ENCODE measurements around the gene UBTD1.
"Not testable (repeated sequence)": the region's sequence is repeated elsewhere in the genome, so short reads cannot be mapped to it uniquely, and the experiment has no call there.

UBTD1 gene

GRCh38 chr10:97463363-97464132, 35.2 kb upstream of the UBTD1 start:
- no peak overlapping the region for H3K4me3 ChIP-seq (ENCODE audit: low read length)
- H3K4me1 ChIP-seq (ENCODE audit: control insufficient read depth, insufficient read depth, low read length) = peaks cover 25% of the 10 kb centered on the region
- no peaks in the 10 kb centered on the region for H3K27me3 ChIP-seq (replicated peaks; ENCODE audit: control insufficient read depth, insufficient read depth, low read length)
- no peak overlapping the region for H3K9ac ChIP-seq (ENCODE audit: low read length)
- peak; percentile 88 for DNase-seq (ENCODE audit: low read depth)
- H3K36me3 ChIP-seq (ENCODE audit: control insufficient read depth, insufficient read depth, low read length, severe bottlenecking) = peaks cover 95% of the 10 kb centered on the region
- no peaks in the 10 kb centered on the region for H3K9me3 ChIP-seq (ENCODE audit: control insufficient read depth, low read length)

- H3K27me3 ChIP-seq (replicated peaks; ENCODE audit: control insufficient read depth, insufficient read depth, low read length) = no peaks in the 10 kb centered on the region
- no peak for DNase-seq (ENCODE audit: low read depth)
- no peaks in the 10 kb centered on the region for H3K9me3 ChIP-seq (ENCODE audit: control insufficient read depth, low read length)
- H3K9ac ChIP-seq (ENCODE audit: low read length) = peak overlapping the region; percentile 13
- H3K4me3 ChIP-seq (ENCODE audit: low read length) = no peak overlapping the region
- H3K36me3 ChIP-seq (ENCODE audit: control insufficient read depth, insufficient read depth, low read length, severe bottlenecking) = peaks cover 95% of the 10 kb centered on the region
- H3K4me1 ChIP-seq (ENCODE audit: control insufficient read depth, insufficient read depth, low read length) = peaks cover 25% of the 10 kb centered on the region
Measured at GRCh38 chr10:97464226-97464625, 34.5 kb upstream of the UBTD1 start.

- Histone ChIP-seq H3K4me3 (ENCODE audit: low read length) (no peak overlapping the region), H3K9ac (ENCODE audit: low read length) (peak overlapping the region; percentile 8), H3K9me3 (ENCODE audit: control insufficient read depth, low read length) (no peaks in the 10 kb centered on the region), H3K27me3 (replicated peaks; ENCODE audit: control insufficient read depth, insufficient read depth, low read length) (no peaks in the 10 kb centered on the region), H3K4me1 (ENCODE audit: control insufficient read depth, insufficient read depth, low read length) (peaks cover 24% of the 10 kb centered on the region), H3K36me3 (ENCODE audit: control insufficient read depth, insufficient read depth, low read length, severe bottlenecking) (peaks cover 95% of the 10 kb centered on the region)
- DNase-seq (ENCODE audit: low read depth) = no peak
Measured at GRCh38 chr10:97465982-97466381, 32.7 kb upstream of the UBTD1 start.

GRCh38 chr10:97466755-97467154, 32.0 kb upstream of the UBTD1 start:
- Histone ChIP-seq H3K4me3 (ENCODE audit: low read length) (no peak overlapping the region), H3K9me3 (ENCODE audit: control insufficient read depth, low read length) (no peaks in the 10 kb centered on the region), H3K27me3 (replicated peaks; ENCODE audit: control insufficient read depth, insufficient read depth, low read length) (no peaks in the 10 kb centered on the region), H3K4me1 (ENCODE audit: control insufficient read depth, insufficient read depth, low read length) (peaks cover 20% of the 10 kb centered on the region), H3K9ac (ENCODE audit: low read length) (peak overlapping the region; percentile 6), H3K36me3 (ENCODE audit: control insufficient read depth, insufficient read depth, low read length, severe bottlenecking) (peaks cover 95% of the 10 kb centered on the region)
- no peak for DNase-seq (ENCODE audit: low read depth)

GRCh38 chr10:97468162-97468561, 30.6 kb upstream of the UBTD1 start:
- Histone ChIP-seq H3K9ac (ENCODE audit: low read length) (no peak overlapping the region), H3K9me3 (ENCODE audit: control insufficient read depth, low read length) (no peaks in the 10 kb centered on the region), H3K4me3 (ENCODE audit: low read length) (no peak overlapping the region), H3K27me3 (replicated peaks; ENCODE audit: control insufficient read depth, insufficient read depth, low read length) (no peaks in the 10 kb centered on the region), H3K4me1 (ENCODE audit: control insufficient read depth, insufficient read depth, low read length) (peaks cover 20% of the 10 kb centered on the region), H3K36me3 (ENCODE audit: control insufficient read depth, insufficient read depth, low read length, severe bottlenecking) (peaks cover 94% of the 10 kb centered on the region)
- no peak for DNase-seq (ENCODE audit: low read depth)

GRCh38 chr10:97468781-97469180, 29.9 kb upstream of the UBTD1 start:
- not testable (repeated sequence) for H3K27me3 ChIP-seq (replicated peaks; ENCODE audit: control insufficient read depth, insufficient read depth, low read length); H3K9me3 ChIP-seq (ENCODE audit: control insufficient read depth, low read length); H3K4me3 ChIP-seq (ENCODE audit: low read length); DNase-seq (ENCODE audit: low read depth); H3K9ac ChIP-seq (ENCODE audit: low read length)
- Histone ChIP-seq H3K4me1 (ENCODE audit: control insufficient read depth, insufficient read depth, low read length) (peaks cover 20% of the 10 kb centered on the region), H3K36me3 (ENCODE audit: control insufficient read depth, insufficient read depth, low read length, severe bottlenecking) (peaks cover 94% of the 10 kb centered on the region)

- Histone ChIP-seq H3K9me3 (ENCODE audit: control insufficient read depth, low read length) (no peaks in the 10 kb centered on the region), H3K36me3 (ENCODE audit: control insufficient read depth, insufficient read depth, low read length, severe bottlenecking) (peaks cover 85% of the 10 kb centered on the region), H3K9ac (ENCODE audit: low read length) (no peak overlapping the region), H3K4me1 (ENCODE audit: control insufficient read depth, insufficient read depth, low read length) (peaks cover 19% of the 10 kb centered on the region), H3K4me3 (ENCODE audit: low read length) (no peak overlapping the region), H3K27me3 (replicated peaks; ENCODE audit: control insufficient read depth, insufficient read depth, low read length) (no peaks in the 10 kb centered on the region)
- DNase-seq (ENCODE audit: low read depth) = no peak
Measured at GRCh38 chr10:97474918-97475317, 23.8 kb upstream of the UBTD1 start.

- H3K4me1 ChIP-seq (ENCODE audit: control insufficient read depth, insufficient read depth, low read length) = peaks cover 19% of the 10 kb centered on the region
- H3K9me3 ChIP-seq (ENCODE audit: control insufficient read depth, low read length) = no peaks in the 10 kb centered on the region
- no peaks in the 10 kb centered on the region for H3K27me3 ChIP-seq (replicated peaks; ENCODE audit: control insufficient read depth, insufficient read depth, low read length)
- H3K4me3 ChIP-seq (ENCODE audit: low read length) = no peak overlapping the region
- H3K9ac ChIP-seq (ENCODE audit: low read length) = peak overlapping the region; percentile 35
- DNase-seq (ENCODE audit: low read depth) = peak; percentile 89
- H3K36me3 ChIP-seq (ENCODE audit: control insufficient read depth, insufficient read depth, low read length, severe bottlenecking) = peaks cover 84% of the 10 kb centered on the region
Measured at GRCh38 chr10:97475936-97476594, 22.7 kb upstream of the UBTD1 start.

GRCh38 chr10:97479410-97479809, 19.3 kb upstream of the UBTD1 start:
- not testable (repeated sequence) for DNase-seq (ENCODE audit: low read depth); H3K9me3 ChIP-seq (ENCODE audit: control insufficient read depth, low read length); H3K9ac ChIP-seq (ENCODE audit: low read length); H3K27me3 ChIP-seq (replicated peaks; ENCODE audit: control insufficient read depth, insufficient read depth, low read length); H3K4me3 ChIP-seq (ENCODE audit: low read length)
- H3K36me3 ChIP-seq (ENCODE audit: control insufficient read depth, insufficient read depth, low read length, severe bottlenecking) = peaks cover 71% of the 10 kb centered on the region
- peaks cover 23% of the 10 kb centered on the region for H3K4me1 ChIP-seq (ENCODE audit: control insufficient read depth, insufficient read depth, low read length)

GRCh38 chr10:97479939-97480338, 18.8 kb upstream of the UBTD1 start:
- DNase-seq (ENCODE audit: low read depth) = no peak
- peaks cover 65% of the 10 kb centered on the region for H3K36me3 ChIP-seq (ENCODE audit: control insufficient read depth, insufficient read depth, low read length, severe bottlenecking)
- no peak overlapping the region for H3K9ac ChIP-seq (ENCODE audit: low read length)
- H3K4me3 ChIP-seq (ENCODE audit: low read length) = no peak overlapping the region
- no peaks in the 10 kb centered on the region for H3K27me3 ChIP-seq (replicated peaks; ENCODE audit: control insufficient read depth, insufficient read depth, low read length)
- H3K4me1 ChIP-seq (ENCODE audit: control insufficient read depth, insufficient read depth, low read length) = peaks cover 23% of the 10 kb centered on the region
- no peaks in the 10 kb centered on the region for H3K9me3 ChIP-seq (ENCODE audit: control insufficient read depth, low read length)

GRCh38 chr10:97481071-97481470, 17.7 kb upstream of the UBTD1 start:
- peaks cover 14% of the 10 kb centered on the region for H3K4me1 ChIP-seq (ENCODE audit: control insufficient read depth, insufficient read depth, low read length)
- H3K9me3 ChIP-seq (ENCODE audit: control insufficient read depth, low read length) = no peaks in the 10 kb centered on the region
- no peaks in the 10 kb centered on the region for H3K27me3 ChIP-seq (replicated peaks; ENCODE audit: control insufficient read depth, insufficient read depth, low read length)
- no peak for DNase-seq (ENCODE audit: low read depth)
- no peak overlapping the region for H3K4me3 ChIP-seq (ENCODE audit: low read length)
- no peak overlapping the region for H3K9ac ChIP-seq (ENCODE audit: low read length)
- H3K36me3 ChIP-seq (ENCODE audit: control insufficient read depth, insufficient read depth, low read length, severe bottlenecking) = peaks cover 68% of the 10 kb centered on the region

Data from adipocyte (in vitro differentiated cells).